ENCODE results near the gene PLEKHA6.
"Not testable (repeated sequence)": the region's sequence is repeated elsewhere in the genome, so short reads cannot be mapped to it uniquely, and the experiment has no call there.

Gene PLEKHA6

GRCh38 chr1:204241050-204241449 is 118.7 kb downstream of the PLEKHA6 start:
- Histone ChIP-seq H3K27me3 (ENCODE audit: insufficient read depth, poor library complexity, severe bottlenecking) (no peaks in the 10 kb centered on the region), H3K27ac (ENCODE audit: poor library complexity, severe bottlenecking) (no peak overlapping the region), H3K4me1 (ENCODE audit: insufficient read depth, poor library complexity, severe bottlenecking) (no peaks in the 10 kb centered on the region), H3K4me3 (ENCODE audit: severe bottlenecking) (no peak overlapping the region), H3K9me3 (ENCODE audit: severe bottlenecking) (no peaks in the 10 kb centered on the region), H3K36me3 (ENCODE audit: low read depth) (no peaks in the 10 kb centered on the region)
- TF ChIP-seq CTCF (IDR thresholded peaks at IDR 0.05; ENCODE audit: poor library complexity, severe bottlenecking), result no peak
- ATAC-seq (ENCODE audit: low read depth) (peak; percentile 62; the same call in 1 of the 3 replicates), DNase-seq (ENCODE audit: low spot score) (no peak)

GRCh38 chr1:204240233-204240632 is 119.5 kb downstream of the PLEKHA6 start:
- no peak for DNase-seq (ENCODE audit: low spot score)
- no peak for ATAC-seq (ENCODE audit: low read depth)
- H3K9me3 ChIP-seq (ENCODE audit: severe bottlenecking), result no peaks in the 10 kb centered on the region
- no peaks in the 10 kb centered on the region for H3K27me3 ChIP-seq (ENCODE audit: insufficient read depth, poor library complexity, severe bottlenecking)
- no peak overlapping the region for H3K4me3 ChIP-seq (ENCODE audit: severe bottlenecking)
- no peak for TF ChIP-seq CTCF (IDR thresholded peaks at IDR 0.05; ENCODE audit: poor library complexity, severe bottlenecking)
- no peaks in the 10 kb centered on the region for H3K36me3 ChIP-seq (ENCODE audit: low read depth)
- H3K27ac ChIP-seq (ENCODE audit: poor library complexity, severe bottlenecking), result no peak overlapping the region
- no peaks in the 10 kb centered on the region for H3K4me1 ChIP-seq (ENCODE audit: insufficient read depth, poor library complexity, severe bottlenecking)

GRCh38 chr1:204239401-204239800 is 120.3 kb downstream of the PLEKHA6 start:
- H3K27ac ChIP-seq (ENCODE audit: poor library complexity, severe bottlenecking); H3K4me1 ChIP-seq (ENCODE audit: insufficient read depth, poor library complexity, severe bottlenecking); DNase-seq (ENCODE audit: low spot score): not testable (repeated sequence)

GRCh38 chr1:204238520-204238919 is 121.2 kb downstream of the PLEKHA6 start:
- not testable (repeated sequence) for ATAC-seq (ENCODE audit: low read depth); H3K9me3 ChIP-seq (ENCODE audit: severe bottlenecking); H3K27ac ChIP-seq (ENCODE audit: poor library complexity, severe bottlenecking); H3K27me3 ChIP-seq (ENCODE audit: insufficient read depth, poor library complexity, severe bottlenecking); H3K4me1 ChIP-seq (ENCODE audit: insufficient read depth, poor library complexity, severe bottlenecking); DNase-seq (ENCODE audit: low spot score); H3K36me3 ChIP-seq (ENCODE audit: low read depth); H3K4me3 ChIP-seq (ENCODE audit: severe bottlenecking)

More at GRCh38 chr1:204239401-204239800, 120.3 kb downstream of the PLEKHA6 start:
- ATAC-seq (ENCODE audit: low read depth); H3K27me3 ChIP-seq (ENCODE audit: insufficient read depth, poor library complexity, severe bottlenecking); H3K9me3 ChIP-seq (ENCODE audit: severe bottlenecking); H3K4me3 ChIP-seq (ENCODE audit: severe bottlenecking); H3K36me3 ChIP-seq (ENCODE audit: low read depth): not testable (repeated sequence)

GRCh38 chr1:204237515-204237914 is 122.2 kb downstream of the PLEKHA6 start:
- not testable (repeated sequence) for H3K36me3 ChIP-seq (ENCODE audit: low read depth); H3K9me3 ChIP-seq (ENCODE audit: severe bottlenecking); H3K27ac ChIP-seq (ENCODE audit: poor library complexity, severe bottlenecking); H3K4me1 ChIP-seq (ENCODE audit: insufficient read depth, poor library complexity, severe bottlenecking); H3K27me3 ChIP-seq (ENCODE audit: insufficient read depth, poor library complexity, severe bottlenecking); H3K4me3 ChIP-seq (ENCODE audit: severe bottlenecking); ATAC-seq (ENCODE audit: low read depth); DNase-seq (ENCODE audit: low spot score)

GRCh38 chr1:204232526-204232925 is 127.2 kb downstream of the PLEKHA6 start:
- no peak overlapping the region for H3K27ac ChIP-seq (ENCODE audit: poor library complexity, severe bottlenecking)
- DNase-seq (ENCODE audit: low spot score) (no peak), ATAC-seq (ENCODE audit: low read depth) (no peak)
- H3K4me1 ChIP-seq (ENCODE audit: insufficient read depth, poor library complexity, severe bottlenecking), result no peaks in the 10 kb centered on the region
- no peaks in the 10 kb centered on the region for H3K36me3 ChIP-seq (ENCODE audit: low read depth)
- H3K27me3 ChIP-seq (ENCODE audit: insufficient read depth, poor library complexity, severe bottlenecking), result no peaks in the 10 kb centered on the region
- H3K4me3 ChIP-seq (ENCODE audit: severe bottlenecking), result no peak overlapping the region
- no peaks in the 10 kb centered on the region for H3K9me3 ChIP-seq (ENCODE audit: severe bottlenecking)
- no peak for TF ChIP-seq CTCF (IDR thresholded peaks at IDR 0.05; ENCODE audit: poor library complexity, severe bottlenecking)
